HEK293T (cell line): Measurements from ENCODE around the gene DRAP1.

ENCODE experiments used
- CTCF ChIA-PET: fragments of 350-600 bp; formaldehyde crosslinking; extraction: SDS; loops from one replicate; lab custom pipeline; 2021; ENCODE audit warnings: antibody characterized with exemption, inconsistent platforms; lab: Yijun Ruan, JAX
- POLR2A ChIA-PET: fragments of 350-600 bp; formaldehyde crosslinking; extraction: SDS; loops from one replicate; lab custom pipeline; 2020; ENCODE audit warnings: antibody characterized with exemption, inconsistent platforms; lab: Yijun Ruan, JAX
- DNase-seq: peaks from one replicate; pipeline ENCODE4 v3.0.0; 2012; ENCODE audit warnings: mixed read lengths; ENCODE audit errors: extremely low spot score
- ARNT ChIP-seq: fragments of 450-650 bp; IDR thresholded peaks from 2 replicates; pipeline ENCODE4 v1.6.1; 2017; ENCODE audit warnings: mild to moderate bottlenecking
- BHLHE40 ChIP-seq: fragments of 450-650 bp; IDR thresholded peaks from 2 replicates; pipeline ENCODE4 v1.6.1; 2016; ENCODE audit warnings: mild to moderate bottlenecking, moderate library complexity, borderline replicate concordance
- CTBP1 ChIP-seq: fragments of 450-650 bp; IDR thresholded peaks from 2 replicates; pipeline ENCODE4 v1.6.1; 2016; ENCODE audit warnings: borderline replicate concordance
- ELF4 ChIP-seq: fragments of 450-650 bp; IDR thresholded peaks from 2 replicates; pipeline ENCODE4 v1.6.1; 2017; ENCODE audit warnings: antibody characterized with exemption
- FOXA1 ChIP-seq: fragments of 450-650 bp; IDR thresholded peaks from 2 replicates; pipeline ENCODE4 v1.6.1; 2016; ENCODE audit warnings: mild to moderate bottlenecking
- FOXK2 ChIP-seq: fragments of 450-650 bp; IDR thresholded peaks from 2 replicates; pipeline ENCODE4 v1.6.1; 2016; ENCODE audit warnings: mild to moderate bottlenecking
- FOXM1 ChIP-seq: fragments of 450-650 bp; IDR thresholded peaks from 2 replicates; pipeline ENCODE4 v1.6.1; 2017; ENCODE audit warnings: mild to moderate bottlenecking, borderline replicate concordance
- HDGF ChIP-seq: fragments of 450-650 bp; IDR thresholded peaks from 2 replicates; pipeline ENCODE4 v1.6.1; 2017; ENCODE audit warnings: antibody characterized with exemption, borderline replicate concordance
- L3MBTL2 ChIP-seq: fragments of 450-650 bp; conservative IDR thresholded peaks from 2 replicates; pipeline ENCODE4 v1.6.1; 2016; ENCODE audit warnings: mild to moderate bottlenecking
- LEF1 ChIP-seq: fragments of 450-650 bp; IDR thresholded peaks from 2 replicates; pipeline ENCODE4 v1.6.1; 2017; ENCODE audit warnings: mild to moderate bottlenecking, borderline replicate concordance
- NFRKB ChIP-seq: fragments of 450-650 bp; IDR thresholded peaks from 2 replicates; pipeline ENCODE4 v1.6.1; 2016; ENCODE audit warnings: mild to moderate bottlenecking, moderate library complexity
- SP1 ChIP-seq: fragments of 450-650 bp; IDR thresholded peaks from 2 replicates; pipeline ENCODE4 v1.6.1; 2017
- SUZ12 ChIP-seq: fragments of 450-650 bp; IDR thresholded peaks from 2 replicates; pipeline ENCODE4 v1.6.1; 2016; ENCODE audit warnings: mild to moderate bottlenecking
- TARDBP ChIP-seq: fragments of 450-650 bp; IDR thresholded peaks from 2 replicates; pipeline ENCODE4 v1.6.1; 2016
- ZNF384 ChIP-seq: fragments of 450-650 bp; IDR thresholded peaks from 2 replicates; pipeline ENCODE4 v1.6.1; 2016
- TF ChIP-seq, protein P1 (sequence below): fragments of 450-650 bp; IDR thresholded peaks from 2 replicates; pipeline ENCODE4 v1.6.1; 2016

DRAP1 gene

GRCh38 chr11:65917077-65917433, 2.2 kb upstream of the DRAP1 start:
- POLR2A ChIA-PET, result interaction anchor here (1.4 to 1.7 kb wide), 2 partner anchors 28 to 57 kb away, joined by 7 to 10 read pairs; partner anchors contain the start of genes FIBP and MUS81
- TF ChIP-seq HDGF (no peak), FOXA1 (no peak), NFRKB (no peak), ARNT (no peak), ZNF384 (no peak), FOXM1 (no peak), BHLHE40 (no peak), CTBP1 (no peak), SUZ12 (no peak), SP1 (no peak), ELF4 (no peak), TARDBP (no peak), LEF1 (no peak), L3MBTL2 (no peak), FOXK2 (no peak)
- TF ChIP-seq, protein P1, sequence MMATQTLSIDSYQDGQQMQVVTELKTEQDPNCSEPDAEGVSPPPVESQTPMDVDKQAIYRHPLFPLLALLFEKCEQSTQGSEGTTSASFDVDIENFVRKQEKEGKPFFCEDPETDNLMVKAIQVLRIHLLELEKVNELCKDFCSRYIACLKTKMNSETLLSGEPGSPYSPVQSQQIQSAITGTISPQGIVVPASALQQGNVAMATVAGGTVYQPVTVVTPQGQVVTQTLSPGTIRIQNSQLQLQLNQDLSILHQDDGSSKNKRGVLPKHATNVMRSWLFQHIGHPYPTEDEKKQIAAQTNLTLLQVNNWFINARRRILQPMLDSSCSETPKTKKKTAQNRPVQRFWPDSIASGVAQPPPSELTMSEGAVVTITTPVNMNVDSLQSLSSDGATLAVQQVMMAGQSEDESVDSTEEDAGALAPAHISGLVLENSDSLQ, result no peak
- no peak for DNase-seq
- CTCF ChIA-PET, result interaction anchor here (0.6 kb wide), 1 partner anchor 206 kb away, joined by 3 read pairs; no protein-coding TSS in a partner anchor

DNA sequence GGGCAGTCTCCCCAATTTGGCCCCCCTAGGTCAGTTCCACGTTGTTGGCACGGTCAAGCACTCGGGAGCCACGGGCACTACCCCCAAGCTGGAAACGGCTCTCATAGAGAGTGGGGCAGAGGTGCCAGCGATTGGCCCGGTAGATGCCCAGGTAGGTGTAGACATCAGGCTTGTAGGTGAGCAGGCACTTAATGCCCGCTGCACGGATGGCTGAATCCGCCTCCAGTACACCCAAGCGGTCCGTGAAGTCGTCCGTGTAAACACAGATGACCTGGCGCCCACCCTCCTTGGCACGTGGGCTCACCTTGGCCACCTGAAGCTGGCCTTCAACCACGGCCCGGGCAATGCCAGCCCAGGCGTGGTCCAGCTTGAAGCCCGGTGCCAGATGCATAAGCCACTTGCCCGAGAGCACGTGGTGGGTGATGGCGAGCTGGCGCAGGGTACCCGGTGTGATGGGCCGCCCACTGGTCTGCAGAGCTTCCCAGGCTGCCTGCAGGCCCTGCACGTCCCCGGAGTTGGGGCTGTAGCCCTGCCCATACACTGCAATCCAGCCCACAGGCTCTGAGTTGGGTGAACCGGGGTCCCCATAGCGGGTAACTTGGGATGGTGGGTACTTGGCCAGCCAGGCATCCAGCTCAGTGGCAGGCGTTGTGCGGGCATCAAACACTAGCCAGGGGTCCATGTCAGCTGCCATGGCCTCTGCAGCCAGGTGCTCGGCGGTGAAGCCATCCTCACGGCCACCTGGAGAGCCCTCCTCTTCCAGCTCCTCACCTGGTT, 1.6 kb upstream of the DRAP1 start:
- POLR2A ChIA-PET, result interaction anchor here (1.0 to 1.7 kb wide), 4 partner anchors 24 to 58 kb away, joined by 3 to 11 read pairs (median 8); partner anchors contain the start of genes CCDC85B, FIBP and MUS81

DNA sequence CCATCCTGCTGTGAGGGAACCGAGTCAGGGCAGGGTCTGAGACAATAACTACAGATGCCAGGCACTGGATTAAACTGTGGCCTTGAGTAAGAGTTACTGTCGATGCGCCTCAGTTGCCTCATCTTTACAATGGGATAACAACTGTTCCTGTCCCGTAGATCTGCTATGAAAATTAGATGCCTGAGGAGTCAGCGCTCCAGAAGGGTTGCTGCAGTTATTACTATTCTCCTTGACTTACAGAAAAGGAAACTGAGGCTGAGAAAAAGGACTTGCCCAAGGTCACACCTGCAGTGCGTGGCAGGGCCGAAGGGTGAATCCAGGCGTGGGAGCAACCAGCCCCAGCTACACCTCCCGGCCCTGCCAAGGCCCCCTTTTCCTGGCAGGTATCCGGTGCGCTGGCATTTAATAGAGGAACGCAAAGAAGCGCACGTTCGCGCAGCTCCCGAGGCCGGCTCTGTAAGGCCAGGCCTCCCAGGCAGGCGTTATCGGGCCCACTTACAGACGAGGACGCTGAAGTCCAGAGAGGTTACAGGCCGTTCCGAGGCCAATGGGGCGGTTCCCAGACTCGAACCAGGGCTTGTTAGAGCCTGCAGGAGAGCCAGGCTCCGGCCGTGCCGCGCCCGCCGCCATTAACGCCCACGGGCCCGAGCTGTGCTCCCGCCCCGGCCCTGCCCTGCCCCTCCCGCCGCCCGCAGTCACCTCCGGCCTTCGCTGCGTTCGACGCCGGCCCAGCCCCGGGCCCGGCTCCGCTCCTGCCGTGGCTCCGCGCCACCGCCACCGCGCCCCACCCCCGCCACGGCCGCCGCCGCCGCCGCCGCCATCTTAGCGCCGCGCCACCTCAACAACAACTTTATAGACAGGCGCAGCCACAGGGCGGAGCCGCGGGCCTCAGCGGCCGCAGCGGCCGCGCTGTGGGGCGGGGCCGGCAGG, 750 bp upstream of the DRAP1 start, which contains the start of gene C11orf68:
Gene C11orf68, minus strand, starts transcription at position 852 of the 930 bp plus-strand sequence. Its CDS starts 31 bp downstream, at position 821.
- POLR2A ChIA-PET, result interaction anchor here (1.0 to 1.7 kb wide), 4 partner anchors 24 to 59 kb away, joined by 3 to 11 read pairs (median 8); partner anchors contain the start of genes CCDC85B, FIBP and MUS81
- CTCF ChIA-PET, result no interaction called here
- TF ChIP-seq ARNT (no peak), L3MBTL2 (peak; percentile 36; the same call in 1 of the 2 replicates)
- DNase-seq, result peak; percentile 38

More for the DNA sequence above, 1.6 kb upstream of the DRAP1 start:
- TF ChIP-seq NFRKB (no peak), ELF4 (no peak), ZNF384 (no peak), FOXK2 (no peak), SP1 (no peak)
- DNase-seq, result no peak
- CTCF ChIA-PET, result interaction anchor here (0.6 kb wide), 1 partner anchor 207 kb away, joined by 3 read pairs; no protein-coding TSS in a partner anchor

DNA sequence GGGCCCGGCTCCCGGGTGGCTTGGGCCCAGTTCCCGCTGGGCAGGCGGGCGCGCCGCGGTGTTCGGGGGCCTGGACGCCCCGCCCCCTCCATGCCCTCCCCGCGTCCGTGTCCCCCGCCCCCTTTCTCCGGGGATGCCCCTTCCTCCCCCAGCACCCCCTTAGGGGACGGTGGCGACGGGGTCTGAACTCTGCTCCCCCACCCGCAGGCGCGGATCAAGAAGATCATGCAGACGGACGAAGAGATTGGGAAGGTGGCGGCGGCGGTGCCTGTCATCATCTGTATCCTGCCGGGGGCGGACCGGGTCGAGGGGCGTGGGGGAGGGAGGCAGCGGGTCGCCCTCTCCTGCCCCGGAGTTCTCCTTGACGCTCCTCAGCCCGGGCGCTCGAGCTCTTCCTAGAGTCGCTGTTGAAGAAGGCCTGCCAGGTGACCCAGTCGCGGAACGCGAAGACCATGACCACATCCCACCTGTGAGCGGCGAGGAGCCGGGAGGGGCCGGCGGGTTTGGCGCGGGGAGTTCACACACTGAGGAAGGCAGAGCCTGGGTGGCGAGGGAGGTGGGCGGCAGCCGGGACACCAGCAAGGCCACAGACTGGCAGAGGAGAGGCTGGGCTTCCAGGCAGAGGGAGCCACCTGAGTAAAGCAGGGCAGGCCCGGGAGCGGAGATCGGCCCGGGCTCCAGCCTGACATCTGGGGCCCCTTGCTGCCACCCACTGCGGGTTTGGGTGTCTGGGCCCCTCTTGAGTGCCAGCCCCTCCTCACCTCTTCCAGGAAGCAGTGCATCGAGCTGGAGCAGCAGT, 546 bp downstream of the DRAP1 start:
- ChIA-PET CTCF (no interaction called here), POLR2A (no interaction called here)
- TF ChIP-seq L3MBTL2, result peak; percentile 42
- TF ChIP-seq ELF4, result no peak
- peak; percentile 28 for DNase-seq

GRCh38 chr11:65920372-65920802, 1.2 kb downstream of the DRAP1 start:
- no peak for DNase-seq
- CTCF ChIA-PET, result no interaction called here
- TF ChIP-seq ZNF384 (no peak), ELF4 (no peak), HDGF (no peak), L3MBTL2 (no peak), SUZ12 (no peak), LEF1 (no peak), CTBP1 (no peak), NFRKB (no peak), FOXM1 (no peak), BHLHE40 (no peak), TARDBP (no peak), FOXA1 (no peak), SP1 (no peak), FOXK2 (no peak), ARNT (no peak)
- TF ChIP-seq, protein P1, result no peak
- POLR2A ChIA-PET, result no interaction called here

GRCh38 chr11:65921033-65921555, 1.9 kb downstream of the DRAP1 start:
- DNase-seq, result no peak
- POLR2A ChIA-PET, result no interaction called here
- TF ChIP-seq SP1 (no peak), FOXK2 (no peak), BHLHE40 (no peak), HDGF (no peak), FOXM1 (no peak), L3MBTL2 (no peak), ZNF384 (no peak), TARDBP (no peak), LEF1 (no peak), SUZ12 (no peak), NFRKB (no peak), CTBP1 (no peak), ARNT (no peak), ELF4 (no peak), FOXA1 (no peak)
- TF ChIP-seq, protein P1, result no peak
- CTCF ChIA-PET, result no interaction called here
